Epidermal melanocyte (primary cell): Measurements from ENCODE around the gene ENG.

Experiments
- DNase-seq: peaks from one replicate; pipeline ENCODE4 v3.0.0; 2011; ENCODE audit warnings: low spot score; ENCODE audit not compliant: insufficient read length

The ENG gene

GRCh38 chr9:127866535-127866934 is 12.1 kb upstream of the ENG start:
- DNase-seq = no peak

- DNase-seq = no peak
Measured at GRCh38 chr9:127865645-127866464, 11.4 kb upstream of the ENG start.

GRCh38 chr9:127863191-127863621 is 8.7 kb upstream of the ENG start:
- DNase-seq = no peak

GRCh38 chr9:127862075-127863011 is 7.9 kb upstream of the ENG start:
- DNase-seq = no peak

- no peak for DNase-seq
Measured at GRCh38 chr9:127860779-127861178, 6.3 kb upstream of the ENG start.

GRCh38 chr9:127860260-127860659 is 5.8 kb upstream of the ENG start:
- DNase-seq = no peak

GRCh38 chr9:127858041-127858512 is 3.6 kb upstream of the ENG start:
- DNase-seq = no peak

- DNase-seq = no peak
Measured at GRCh38 chr9:127857278-127857677, 2.8 kb upstream of the ENG start.

GRCh38 chr9:127856729-127857116 is 2.3 kb upstream of the ENG start:
- no peak for DNase-seq

- DNase-seq = no peak
Measured at GRCh38 chr9:127856094-127856728, 1.8 kb upstream of the ENG start.

GRCh38 chr9:127855522-127855921 is 1.1 kb upstream of the ENG start:
- no peak for DNase-seq

- DNase-seq = no peak
Measured at GRCh38 chr9:127854960-127855359, 502 bp upstream of the ENG start.

- DNase-seq = peak; percentile 75
Measured at GRCh38 chr9:127853312-127854183, 910 bp downstream of the ENG start.

- DNase-seq = no peak
Measured at GRCh38 chr9:127852829-127853228, 1.6 kb downstream of the ENG start.

- no peak for DNase-seq
Measured at GRCh38 chr9:127850286-127850830, 4.1 kb downstream of the ENG start.

- no peak for DNase-seq
Measured at GRCh38 chr9:127848756-127849504, 5.5 kb downstream of the ENG start.

- DNase-seq = no peak
Measured at GRCh38 chr9:127847833-127848755, 6.4 kb downstream of the ENG start.

- DNase-seq = no peak
Measured at GRCh38 chr9:127847178-127847510, 7.3 kb downstream of the ENG start.
